ENCODE results near the gene PGD. TPM values are rescaled to one million over a fixed set of nuclear protein-coding genes. Genes with fewer than 3 reads are reported as not detected.

PGD gene
- 1,089 to 1,299 TPM (median 1,195 TPM) in 5 replicates for total RNA-seq (2022; extraction: Qiagen RNA extraction; ENCODE audit: low read depth)

DNA sequence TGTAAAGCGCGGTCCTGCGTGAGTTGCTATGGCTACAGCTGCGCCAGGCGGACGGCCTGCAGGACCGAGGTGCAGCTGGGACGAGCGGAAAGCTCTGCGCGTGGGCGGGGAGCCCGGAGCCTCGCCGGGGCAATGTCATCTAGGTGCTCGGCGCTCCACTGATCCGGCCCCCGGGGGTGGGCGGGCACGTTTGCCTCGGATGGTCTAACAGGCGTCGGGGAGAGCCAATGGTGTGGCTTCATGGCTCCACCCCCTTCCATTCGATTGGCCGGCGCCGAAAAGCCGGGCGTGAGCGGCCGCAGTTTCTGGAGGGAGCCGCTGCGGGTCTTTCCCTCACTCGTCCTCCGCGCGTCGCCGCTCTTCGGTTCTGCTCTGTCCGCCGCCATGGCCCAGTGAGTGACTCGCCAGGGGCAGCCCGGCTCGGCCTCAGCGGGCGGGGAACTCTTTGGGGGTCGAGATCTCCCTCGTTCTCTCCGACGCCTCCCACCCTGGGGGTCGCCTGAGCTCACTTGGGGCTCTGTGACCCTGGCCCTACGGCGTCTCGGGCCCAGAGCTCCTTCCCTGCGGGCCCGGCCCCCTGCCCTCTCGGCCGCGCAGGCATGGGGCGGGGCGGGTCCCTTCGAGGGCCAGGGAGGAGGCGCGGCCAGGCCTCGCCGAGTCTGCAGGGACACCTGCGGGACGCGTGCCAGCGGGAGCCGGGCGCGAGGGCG is at the start of gene PGD:
Gene PGD (plus strand): TSS at position 331 of the 710 bp plus-strand sequence. CDS start 54 bp downstream, at position 385.

DNA sequence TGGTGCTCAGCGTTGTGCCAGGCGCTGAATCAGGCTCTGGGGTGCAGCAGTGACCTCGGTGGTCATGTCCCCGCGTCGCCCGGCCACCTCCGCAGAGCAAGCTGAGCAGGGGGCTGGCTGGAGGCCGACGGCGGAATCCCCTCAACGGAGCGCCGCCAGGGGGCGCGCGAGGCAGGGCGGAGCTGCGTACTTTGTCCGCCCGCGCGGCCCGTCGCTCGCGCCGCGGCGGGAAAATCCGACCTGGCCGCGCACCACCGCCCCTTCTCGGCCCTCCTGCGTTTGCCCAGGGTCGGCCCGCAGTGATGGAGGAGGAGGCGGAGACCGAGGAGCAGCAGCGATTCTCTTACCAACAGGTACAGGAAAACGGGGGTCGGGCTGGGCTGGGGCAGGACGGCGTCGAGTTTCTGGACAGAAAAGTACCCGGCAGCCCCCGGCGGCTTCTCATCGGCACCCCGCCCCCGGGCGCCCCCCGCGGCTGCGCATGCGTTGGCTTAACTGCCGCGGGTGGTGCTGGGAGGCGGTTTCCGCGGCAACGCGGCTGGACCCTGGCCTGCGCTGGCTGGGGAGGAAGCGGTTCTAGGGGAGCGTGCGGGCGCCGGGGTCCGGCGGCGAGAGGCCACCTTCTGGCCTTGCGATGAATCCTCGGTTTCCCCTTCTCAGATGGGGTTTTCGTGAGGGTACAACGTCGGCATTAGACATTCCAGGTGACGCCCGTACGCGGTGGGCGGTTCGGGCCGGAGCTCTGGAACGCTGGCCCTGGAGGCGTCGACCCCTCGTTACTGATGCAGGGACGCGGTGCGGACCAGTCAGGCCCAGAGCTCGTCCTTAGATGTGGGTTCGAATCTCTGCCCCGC is 31.6 kb downstream of the PGD start, which contains the start of gene CENPS:
Gene CENPS (plus strand): TSS at position 218 of the 854 bp plus-strand sequence. CDS start 85 bp downstream, at position 303.

DNA sequence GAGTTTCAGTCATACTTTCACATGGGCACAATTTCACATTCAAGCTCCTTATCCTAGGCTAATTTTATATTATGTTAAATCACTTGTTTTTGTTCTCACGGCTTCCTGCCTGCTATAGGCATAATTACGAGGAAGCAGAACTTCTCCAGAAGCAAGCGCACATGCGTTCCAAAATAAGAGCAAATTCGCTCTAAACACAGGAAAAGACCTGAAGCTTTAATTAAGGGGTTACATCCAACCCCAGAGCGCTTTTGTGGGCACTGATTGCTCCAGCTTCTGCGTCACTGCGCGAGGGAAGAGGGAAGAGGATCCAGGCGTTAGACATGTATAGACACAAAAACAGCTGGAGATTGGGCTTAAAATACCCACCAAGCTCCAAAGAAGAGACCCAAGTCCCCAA is 50.9 kb downstream of the PGD start, which contains the start of gene CORT:
Gene CORT (plus strand): TSS at position 281 of the 400 bp plus-strand sequence. CDS start 193 bp downstream, outside the sequence.

Other genes starting within 250 kb of the PGD start
- 13.0 to 17.2 TPM (median 15.8 TPM) in 5 replicates for gene KIF1B, start 188.5 kb upstream of the PGD start, total RNA-seq (2022; extraction: Qiagen RNA extraction; ENCODE audit: low read depth)
- 22.7 to 32.4 TPM (median 30.4 TPM) in 5 replicates for gene CENPS, start 31.4 kb downstream of the PGD start, total RNA-seq (2022; extraction: Qiagen RNA extraction; ENCODE audit: low read depth)
- 0.09 to 0.51 TPM (median 0.22 TPM) in 4 of 5 replicates, not detected in the other for gene CORT, start 51.0 kb downstream of the PGD start, total RNA-seq (2022; extraction: Qiagen RNA extraction; ENCODE audit: low read depth)
- gene DFFA, start 73.5 kb downstream of the PGD start, total RNA-seq (2022; extraction: Qiagen RNA extraction; ENCODE audit: low read depth), result 22.8 to 29.7 TPM (median 26.9 TPM) in 5 replicates
- gene PEX14, start 75.9 kb downstream of the PGD start, total RNA-seq (2022; extraction: Qiagen RNA extraction; ENCODE audit: low read depth), result 13.9 to 17.7 TPM (median 15.1 TPM) in 5 replicates

All from A549 treated with DMSO at 1 μM for 4 hours (cell line).